Activated T-helper 2 cell treated with anti-CD3 and anti-CD28 coated beads, Interferon-gamma antibody, Interleukin-2, Interleukin-4, amounts not matched to agents 10 μg/mL and 5 μg/mL and 100 μg/mL, durations not matched to agents 14 hours and 24 hours and 36 hours (primary cell): ENCODE measurements around the gene FGA. TPM values are rescaled to one million over a fixed set of nuclear protein-coding genes. Genes with fewer than 3 reads are reported as not detected.

Experiments used
- DNase-seq: peaks from one replicate; pipeline ENCODE4 v3.0.0; 2021; ENCODE audit warnings: low spot score
- H3K27ac Mint-ChIP-seq: one replicate; pipeline ENCODE4 v1.8.0; 2021; ENCODE audit warnings: mixed read lengths
- H3K27me3 Mint-ChIP-seq: one replicate; pipeline ENCODE4 v1.8.0; 2021; ENCODE audit warnings: low read depth, mixed read lengths
- H3K36me3 Mint-ChIP-seq: one replicate; pipeline ENCODE4 v1.8.0; 2021; ENCODE audit warnings: low read depth, mixed read lengths
- H3K4me1 Mint-ChIP-seq: one replicate; pipeline ENCODE4 v1.8.0; 2021; ENCODE audit warnings: low read depth, mixed read lengths
- H3K4me3 Mint-ChIP-seq: one replicate; pipeline ENCODE4 v1.8.0; 2021; ENCODE audit warnings: low read depth, mild to moderate bottlenecking, moderate library complexity, mixed read lengths
- H3K9me3 Mint-ChIP-seq: one replicate; pipeline ENCODE4 v1.8.0; 2021; ENCODE audit warnings: mixed read lengths
- intact Hi-C: fragments of 100-400 bp; cut with micrococcal nuclease; formaldehyde crosslinking; loops from one replicate; pipeline ENCODE4 v1.15.1; 2023
- total RNA-seq: library from RNA; stranded (reverse); gene quantifications from 2 replicates; pipeline ENCODE4 v1.2.3, GENCODE V29; 2022

FGA gene
- total RNA-seq, 1 donor from 2014 or later = not detected

DNA sequence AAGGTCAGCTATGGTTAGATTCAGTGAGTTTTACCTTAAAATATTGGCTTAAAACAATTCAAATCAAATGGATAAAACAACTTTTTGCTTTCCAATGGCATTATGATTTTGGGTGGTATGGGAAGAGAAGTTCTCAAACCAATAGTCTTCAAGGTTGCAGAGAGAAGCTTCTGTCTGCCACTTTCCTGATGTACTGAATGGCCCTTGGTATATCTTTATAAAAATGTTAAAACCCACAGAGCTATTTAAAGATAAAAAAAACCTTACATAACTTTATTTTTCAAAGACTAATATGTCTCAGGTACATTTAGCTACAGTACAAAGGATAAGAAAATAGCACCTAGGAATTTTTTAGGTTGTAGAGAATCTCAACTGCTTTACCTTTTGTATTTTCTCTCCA, 6.9 kb downstream of the FGA start:
- intact Hi-C loops = no loop called here
- H3K36me3 Mint-ChIP-seq = no peaks in the 10 kb centered on the region
- no peaks in the 10 kb centered on the region for H3K4me1 Mint-ChIP-seq
- H3K27ac Mint-ChIP-seq = no peak overlapping the region
- H3K27me3 Mint-ChIP-seq = peaks cover 8% of the 10 kb centered on the region
- no peak for DNase-seq
- no peak overlapping the region for H3K4me3 Mint-ChIP-seq
- H3K9me3 Mint-ChIP-seq = no peaks in the 10 kb centered on the region

DNA sequence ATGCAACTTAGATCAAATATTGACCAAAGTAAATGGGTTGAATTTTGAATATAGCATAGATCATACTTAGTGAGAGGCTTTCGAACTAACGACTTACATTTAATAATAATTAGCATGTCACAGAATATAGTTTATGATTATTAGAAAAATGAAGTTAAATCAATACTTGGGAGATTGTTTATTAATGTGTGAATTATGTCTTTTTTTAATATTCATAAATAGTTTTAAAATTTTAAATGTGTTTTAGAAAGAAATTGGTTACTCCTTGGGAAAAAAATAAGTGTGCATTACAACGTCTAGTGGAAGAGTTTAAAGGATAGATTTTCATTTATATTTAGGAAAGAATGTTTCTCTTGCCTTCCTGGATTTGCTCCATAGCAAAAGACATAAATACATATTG, 7.3 kb downstream of the FGA start:
- no peak overlapping the region for H3K27ac Mint-ChIP-seq
- intact Hi-C loops = no loop called here
- no peak for DNase-seq
- peaks cover 8% of the 10 kb centered on the region for H3K27me3 Mint-ChIP-seq
- H3K4me1 Mint-ChIP-seq = no peaks in the 10 kb centered on the region
- no peak overlapping the region for H3K4me3 Mint-ChIP-seq
- no peaks in the 10 kb centered on the region for H3K9me3 Mint-ChIP-seq
- no peaks in the 10 kb centered on the region for H3K36me3 Mint-ChIP-seq

DNA sequence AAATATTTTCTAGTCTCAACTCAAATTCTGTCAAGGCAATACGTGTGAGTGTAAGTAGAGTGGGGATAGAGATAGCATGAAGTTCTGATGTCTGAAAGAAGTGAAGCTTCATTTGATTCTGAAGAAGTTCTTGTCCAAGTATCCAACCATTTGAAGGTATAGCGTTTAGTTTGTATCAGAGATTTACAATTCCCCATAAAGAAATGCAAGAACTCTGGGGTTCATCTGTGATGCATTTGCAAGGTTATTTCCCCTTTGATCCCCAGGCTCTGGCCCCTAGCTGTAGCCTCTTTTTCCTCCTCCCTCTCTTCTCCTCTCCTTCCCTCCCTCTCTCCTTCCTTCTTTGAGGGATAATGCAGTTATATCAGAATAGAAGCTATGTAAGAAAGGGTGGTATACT, 7.8 kb downstream of the FGA start:
- H3K27ac Mint-ChIP-seq = no peak overlapping the region
- DNase-seq = no peak
- intact Hi-C loops = no loop called here
- H3K4me1 Mint-ChIP-seq = no peaks in the 10 kb centered on the region
- no peaks in the 10 kb centered on the region for H3K9me3 Mint-ChIP-seq
- no peaks in the 10 kb centered on the region for H3K36me3 Mint-ChIP-seq
- H3K4me3 Mint-ChIP-seq = no peak overlapping the region
- peaks cover 8% of the 10 kb centered on the region for H3K27me3 Mint-ChIP-seq

DNA sequence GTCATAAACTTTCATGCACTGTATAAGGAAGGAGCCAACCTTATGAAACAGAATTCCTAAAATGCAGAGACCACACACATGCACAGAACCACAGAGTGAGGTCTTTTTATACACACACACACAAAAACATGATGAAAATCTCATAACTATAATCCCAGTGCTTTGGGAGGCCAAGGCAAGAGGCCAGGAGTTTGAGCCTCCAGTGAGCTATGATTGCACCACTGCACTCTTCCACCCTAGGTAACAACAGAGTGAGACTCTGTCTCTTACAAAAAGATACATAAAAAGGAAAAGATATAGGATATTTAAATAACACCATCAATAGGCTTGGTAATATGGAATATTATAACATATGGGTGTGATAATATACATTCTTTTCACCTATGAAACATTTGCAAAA, 10.6 kb downstream of the FGA start:
- no peaks in the 10 kb centered on the region for H3K4me1 Mint-ChIP-seq
- H3K9me3 Mint-ChIP-seq = no peaks in the 10 kb centered on the region
- peaks cover 8% of the 10 kb centered on the region for H3K27me3 Mint-ChIP-seq
- no peak for DNase-seq
- intact Hi-C loops = no loop called here
- H3K36me3 Mint-ChIP-seq = no peaks in the 10 kb centered on the region
- no peak overlapping the region for H3K27ac Mint-ChIP-seq
- H3K4me3 Mint-ChIP-seq = no peak overlapping the region

DNA sequence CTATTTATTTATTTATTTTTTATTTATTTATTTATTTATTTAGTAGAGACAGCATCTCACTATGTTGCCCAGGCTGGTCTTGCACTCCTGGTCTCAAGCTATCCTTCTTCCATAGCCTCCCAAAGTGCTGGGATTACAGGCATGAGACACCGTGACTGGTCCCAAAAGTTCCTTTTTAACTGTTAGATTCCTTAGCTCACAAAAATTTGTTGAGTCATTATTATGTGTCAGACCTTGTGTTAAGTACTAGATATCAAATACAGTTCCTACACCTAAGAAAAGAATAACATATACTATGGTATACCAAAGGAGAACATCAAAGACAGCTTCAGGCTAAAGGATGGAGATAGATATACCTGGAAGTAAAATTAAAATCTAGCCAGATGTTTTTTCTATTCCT, 11.6 kb downstream of the FGA start:
- H3K36me3 Mint-ChIP-seq = no peaks in the 10 kb centered on the region
- H3K27ac Mint-ChIP-seq = no peak overlapping the region
- no peak overlapping the region for H3K4me3 Mint-ChIP-seq
- intact Hi-C loops = no loop called here
- no peaks in the 10 kb centered on the region for H3K4me1 Mint-ChIP-seq
- no peaks in the 10 kb centered on the region for H3K9me3 Mint-ChIP-seq
- peaks cover 10% of the 10 kb centered on the region for H3K27me3 Mint-ChIP-seq
- DNase-seq = no peak

DNA sequence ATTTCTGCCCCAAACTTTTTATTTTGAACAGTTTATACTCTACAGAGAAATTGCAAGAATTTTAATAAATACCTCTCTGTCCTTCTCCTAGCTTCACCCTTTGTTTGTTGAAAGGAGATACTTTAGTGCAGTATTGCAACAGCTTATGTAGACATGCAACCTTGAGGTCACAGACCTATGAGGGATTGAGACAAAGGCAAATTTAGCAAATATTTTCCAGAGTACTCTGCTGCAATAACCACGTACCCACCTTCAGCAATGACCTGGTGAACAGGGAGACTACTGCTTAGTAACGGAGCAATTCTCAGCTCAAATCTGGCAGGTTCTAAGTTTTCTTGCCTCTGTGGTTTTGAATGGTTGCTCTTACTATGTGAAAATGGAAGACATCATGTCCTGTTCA, 13.2 kb downstream of the FGA start:
- no peak overlapping the region for H3K27ac Mint-ChIP-seq
- H3K27me3 Mint-ChIP-seq = peaks cover 10% of the 10 kb centered on the region
- no peak overlapping the region for H3K4me3 Mint-ChIP-seq
- no peaks in the 10 kb centered on the region for H3K9me3 Mint-ChIP-seq
- DNase-seq = no peak
- H3K4me1 Mint-ChIP-seq = no peaks in the 10 kb centered on the region
- no peaks in the 10 kb centered on the region for H3K36me3 Mint-ChIP-seq
- intact Hi-C loops = no loop called here

DNA sequence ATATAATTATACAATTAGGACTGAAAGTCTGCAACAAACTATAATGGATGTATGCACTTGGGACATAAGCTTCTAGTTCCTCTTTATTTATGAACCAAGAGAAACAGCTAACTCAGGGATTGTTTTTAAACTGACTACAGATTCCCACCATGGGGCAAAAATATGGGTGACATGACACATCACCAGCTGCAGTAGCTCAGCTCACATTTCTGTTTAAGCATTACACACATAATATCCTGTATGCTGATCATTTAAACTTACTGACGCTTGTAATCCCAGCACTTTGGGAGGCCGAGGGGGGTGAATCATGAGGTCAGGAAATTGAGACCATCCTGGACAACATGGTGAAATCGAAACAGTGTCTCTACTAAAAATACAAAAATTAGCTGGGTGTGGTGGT, 16.2 kb downstream of the FGA start:
- DNase-seq = no peak
- Mint-ChIP-seq H3K27ac (no peak overlapping the region), H3K27me3 (peaks cover 7% of the 10 kb centered on the region), H3K4me1 (no peaks in the 10 kb centered on the region), H3K9me3 (no peaks in the 10 kb centered on the region), H3K4me3 (no peak overlapping the region), H3K36me3 (no peaks in the 10 kb centered on the region)
- intact Hi-C loops = no loop called here

DNA sequence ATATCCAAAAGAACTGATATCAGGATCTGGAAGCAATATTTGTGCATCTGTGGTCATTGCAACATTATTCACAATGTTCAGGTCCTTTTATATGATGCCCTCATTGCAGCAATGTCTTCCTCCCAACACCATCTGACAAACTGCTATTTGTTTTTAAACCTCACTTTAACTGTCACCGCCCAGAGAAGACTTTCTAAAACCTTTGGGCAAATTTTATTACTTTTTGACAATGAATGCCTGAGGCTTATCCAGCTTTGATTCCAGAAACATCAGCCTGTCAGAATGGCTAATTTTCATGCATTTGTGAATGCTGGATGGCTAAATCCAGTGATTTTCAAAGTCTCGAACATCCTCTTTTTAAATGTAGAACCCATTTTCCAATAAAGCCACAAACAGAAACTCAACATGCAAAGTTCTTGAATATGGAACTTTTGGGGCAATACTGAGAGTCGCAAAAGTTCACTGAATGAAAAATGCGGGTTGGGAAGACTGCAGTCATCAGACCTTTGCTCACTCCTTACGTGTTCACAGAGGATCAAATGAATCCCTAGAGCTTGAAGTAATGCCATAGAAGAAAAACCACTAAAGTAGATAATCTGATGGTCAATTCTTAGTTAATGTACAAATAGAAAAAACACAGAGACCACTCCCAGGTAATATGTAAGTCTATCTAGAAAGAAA, 17.2 kb downstream of the FGA start:
- H3K4me1 Mint-ChIP-seq = no peaks in the 10 kb centered on the region
- H3K9me3 Mint-ChIP-seq = no peaks in the 10 kb centered on the region
- H3K4me3 Mint-ChIP-seq = no peak overlapping the region
- H3K27me3 Mint-ChIP-seq = peaks cover 3% of the 10 kb centered on the region
- no peak overlapping the region for H3K27ac Mint-ChIP-seq
- intact Hi-C loops = no loop called here
- DNase-seq = no peak
- no peaks in the 10 kb centered on the region for H3K36me3 Mint-ChIP-seq

DNA sequence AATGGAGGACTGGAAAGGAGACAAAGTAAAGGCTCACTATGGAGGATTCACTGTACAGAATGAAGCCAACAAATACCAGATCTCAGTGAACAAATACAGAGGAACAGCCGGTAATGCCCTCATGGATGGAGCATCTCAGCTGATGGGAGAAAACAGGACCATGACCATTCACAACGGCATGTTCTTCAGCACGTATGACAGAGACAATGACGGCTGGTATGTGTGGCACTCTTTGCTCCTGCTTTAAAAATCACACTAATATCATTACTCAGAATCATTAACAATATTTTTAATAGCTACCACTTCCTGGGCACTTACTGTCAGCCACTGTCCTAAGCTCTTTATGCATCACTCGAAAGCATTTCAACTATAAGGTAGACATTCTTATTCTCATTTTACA, 21.0 kb downstream of the FGA start:
- H3K4me3 Mint-ChIP-seq = no peak overlapping the region
- H3K27me3 Mint-ChIP-seq = peaks cover 1% of the 10 kb centered on the region
- H3K9me3 Mint-ChIP-seq = no peaks in the 10 kb centered on the region
- intact Hi-C loops = no loop called here
- no peaks in the 10 kb centered on the region for H3K4me1 Mint-ChIP-seq
- no peaks in the 10 kb centered on the region for H3K36me3 Mint-ChIP-seq
- no peak overlapping the region for H3K27ac Mint-ChIP-seq
- DNase-seq = no peak

DNA sequence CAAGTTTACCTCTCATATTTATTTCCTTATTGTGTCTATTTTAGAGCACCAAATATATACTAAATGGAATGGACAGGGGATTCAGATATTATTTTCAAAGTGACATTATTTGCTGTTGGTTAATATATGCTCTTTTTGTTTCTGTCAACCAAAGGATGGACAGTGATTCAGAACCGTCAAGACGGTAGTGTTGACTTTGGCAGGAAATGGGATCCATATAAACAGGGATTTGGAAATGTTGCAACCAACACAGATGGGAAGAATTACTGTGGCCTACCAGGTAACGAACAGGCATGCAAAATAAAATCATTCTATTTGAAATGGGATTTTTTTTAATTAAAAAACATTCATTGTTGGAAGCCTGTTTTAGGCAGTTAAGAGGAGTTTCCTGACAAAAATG, 21.5 kb downstream of the FGA start:
- H3K27ac Mint-ChIP-seq = no peak overlapping the region
- H3K4me1 Mint-ChIP-seq = no peaks in the 10 kb centered on the region
- intact Hi-C loops = no loop called here
- no peak for DNase-seq
- peaks cover 1% of the 10 kb centered on the region for H3K27me3 Mint-ChIP-seq
- no peak overlapping the region for H3K4me3 Mint-ChIP-seq
- H3K36me3 Mint-ChIP-seq = no peaks in the 10 kb centered on the region
- H3K9me3 Mint-ChIP-seq = no peaks in the 10 kb centered on the region

DNA sequence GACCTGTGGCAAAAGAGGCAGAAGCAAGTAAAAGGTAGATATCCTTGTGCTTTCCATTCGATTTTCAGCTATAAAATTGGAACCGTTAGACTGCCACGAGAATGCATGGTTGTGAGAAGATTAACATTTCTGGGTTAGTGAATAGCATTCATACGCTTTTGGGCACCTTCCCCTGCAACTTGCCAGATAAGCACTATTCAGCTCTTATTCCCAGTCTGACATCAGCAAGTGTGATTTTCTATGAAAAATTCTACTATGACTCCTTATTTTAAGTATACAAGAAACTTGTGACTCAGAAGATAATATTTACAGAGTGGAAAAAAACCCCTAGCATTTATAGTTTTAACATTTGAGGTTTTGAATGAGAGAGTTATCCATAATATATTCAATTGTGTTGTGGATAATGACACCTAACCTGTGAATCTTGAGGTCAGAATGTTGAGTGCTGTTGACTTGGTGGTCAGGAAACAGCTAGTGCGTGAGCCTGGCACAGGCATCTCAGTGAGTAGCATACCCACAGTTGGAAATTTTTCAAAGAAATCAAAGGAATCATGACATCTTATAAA, 23.8 kb downstream of the FGA start:
- Mint-ChIP-seq H3K27ac (no peak overlapping the region), H3K9me3 (no peaks in the 10 kb centered on the region), H3K4me1 (no peaks in the 10 kb centered on the region), H3K36me3 (no peaks in the 10 kb centered on the region), H3K4me3 (no peak overlapping the region), H3K27me3 (peaks cover 6% of the 10 kb centered on the region)
- no peak for DNase-seq
- intact Hi-C loops = no loop called here

DNA sequence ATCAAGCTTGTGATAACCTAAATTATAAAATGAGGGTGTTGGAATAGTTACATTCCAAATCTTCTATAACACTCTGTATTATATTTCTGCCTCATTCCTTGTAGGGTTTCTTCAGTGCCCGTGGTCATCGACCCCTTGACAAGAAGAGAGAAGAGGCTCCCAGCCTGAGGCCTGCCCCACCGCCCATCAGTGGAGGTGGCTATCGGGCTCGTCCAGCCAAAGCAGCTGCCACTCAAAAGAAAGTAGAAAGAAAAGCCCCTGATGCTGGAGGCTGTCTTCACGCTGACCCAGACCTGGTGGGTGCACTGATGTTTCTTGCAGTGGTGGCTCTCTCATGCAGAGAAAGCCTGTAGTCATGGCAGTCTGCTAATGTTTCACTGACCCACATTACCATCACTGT, 24.8 kb downstream of the FGA start:
- no peak for DNase-seq
- intact Hi-C loops = no loop called here

DNA sequence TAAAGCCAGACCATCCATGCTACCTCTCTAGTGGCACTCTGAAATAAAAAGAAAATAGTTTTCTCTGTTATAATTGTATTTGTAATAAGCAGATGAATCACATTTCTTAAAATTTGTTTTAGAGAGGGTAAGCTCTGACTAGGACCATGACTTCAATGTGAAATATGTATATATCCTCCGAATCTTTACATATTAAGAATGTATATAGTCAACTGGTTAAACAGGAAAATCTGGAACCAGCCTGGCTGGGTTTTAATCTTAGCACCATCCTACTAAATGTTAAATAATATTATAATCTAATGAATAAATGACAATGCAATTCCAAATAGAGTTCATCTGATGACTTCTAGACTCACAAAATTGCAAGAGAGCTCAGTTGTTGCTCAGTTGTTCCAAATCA, 26.2 kb downstream of the FGA start:
- Mint-ChIP-seq H3K9me3 (no peaks in the 10 kb centered on the region), H3K36me3 (no peaks in the 10 kb centered on the region), H3K27me3 (peaks cover 6% of the 10 kb centered on the region), H3K27ac (no peak overlapping the region), H3K4me1 (no peaks in the 10 kb centered on the region), H3K4me3 (no peak overlapping the region)
- no peak for DNase-seq
- intact Hi-C loops = no loop called here

More for the DNA sequence above, 24.8 kb downstream of the FGA start:
- Mint-ChIP-seq H3K9me3 (no peaks in the 10 kb centered on the region), H3K27ac (no peak overlapping the region), H3K27me3 (peaks cover 6% of the 10 kb centered on the region), H3K4me1 (no peaks in the 10 kb centered on the region), H3K4me3 (no peak overlapping the region), H3K36me3 (no peaks in the 10 kb centered on the region)
